SKM-1 (cell line): Measurements from ENCODE around the gene DENND4B.

Experiments
- DNase-seq: peaks from one replicate; lab custom pipeline; 2025; ENCODE audit not compliant: unreplicated experiment; lab: John Stamatoyannopoulos, UW

The DENND4B gene

GRCh38 chr1:153883223-153883622 lies 63.3 kb downstream of the DENND4B start:
- no peak for DNase-seq

GRCh38 chr1:153882296-153882912 lies 64.1 kb downstream of the DENND4B start:
- DNase-seq = no peak

GRCh38 chr1:153881751-153882150 lies 64.8 kb downstream of the DENND4B start:
- no peak for DNase-seq

GRCh38 chr1:153880962-153881361 lies 65.6 kb downstream of the DENND4B start:
- DNase-seq = no peak

GRCh38 chr1:153880024-153880423 lies 66.5 kb downstream of the DENND4B start:
- DNase-seq = no peak
